Esophagus mucosa (tissue), 1 donor: Measurements from ENCODE around the gene PDCD11. TPM values are rescaled to one million over a fixed set of nuclear protein-coding genes. Genes with fewer than 3 reads are reported as not detected.

Experiments used
- ATAC-seq: fragments of 200-7000 bp; cut with Tn5 transposase; one replicate; pipeline ENCODE4 v1.9.1; 2020
- total RNA-seq: library from RNA; stranded (reverse); gene quantifications from one replicate; pipeline ENCODE4 v1.2.4, GENCODE V29; 2023
- donor health status: DM: yes; HTN: yes; CAD: no.

Gene PDCD11
- total RNA-seq, 1 donor from 2014 or later: 23.5 TPM

GRCh38 chr10:103419101-103419500 lies 22.7 kb downstream of the PDCD11 start:
- ATAC-seq: no peak

GRCh38 chr10:103423748-103424147 lies 27.3 kb downstream of the PDCD11 start:
- ATAC-seq: no peak

DNA sequence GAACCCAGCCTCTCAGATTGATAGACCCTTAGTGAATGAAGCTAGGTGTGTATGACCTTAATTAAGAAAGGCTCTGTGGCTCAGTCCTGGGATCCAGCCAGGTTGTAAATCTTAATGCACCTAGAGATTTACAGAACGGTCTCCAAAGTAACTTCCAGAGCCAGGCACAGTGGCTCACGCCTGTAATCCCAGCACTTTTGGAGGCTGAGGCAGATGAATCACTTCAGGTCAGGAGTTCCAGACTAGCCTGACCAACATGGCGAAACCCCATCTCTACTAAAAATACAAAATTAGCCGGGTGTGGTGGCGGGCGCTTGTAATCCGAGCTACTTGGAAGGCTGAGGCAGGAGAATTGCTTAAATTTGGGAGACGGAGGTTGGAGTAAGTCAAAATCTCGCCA lies 31.4 kb downstream of the PDCD11 start:
- ATAC-seq: no peak

- no peak for ATAC-seq
These were observed 32.7 kb downstream of the PDCD11 start for GRCh38 chr10:103428989-103429643.

DNA sequence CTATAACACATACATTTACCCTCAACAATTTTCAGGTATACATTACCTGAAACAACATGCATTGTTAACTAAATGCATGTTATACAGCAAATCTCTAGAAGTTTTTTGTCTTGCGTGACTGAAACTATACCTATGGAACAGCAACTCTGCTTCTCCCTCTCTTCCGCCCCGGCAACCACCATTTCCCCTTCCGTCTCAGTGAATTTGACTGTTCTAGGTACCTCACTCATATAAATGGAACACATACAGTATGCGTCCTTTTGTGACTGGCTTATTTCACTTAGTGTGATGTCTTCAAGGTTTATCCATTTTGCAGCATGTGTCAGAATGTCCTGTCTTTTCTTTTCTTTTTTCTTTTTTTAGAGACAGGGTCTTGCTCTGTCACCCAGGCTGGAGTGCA lies 33.2 kb downstream of the PDCD11 start:
- no peak for ATAC-seq

- no peak for ATAC-seq
These were observed 35.5 kb downstream of the PDCD11 start for GRCh38 chr10:103431902-103432301.

DNA sequence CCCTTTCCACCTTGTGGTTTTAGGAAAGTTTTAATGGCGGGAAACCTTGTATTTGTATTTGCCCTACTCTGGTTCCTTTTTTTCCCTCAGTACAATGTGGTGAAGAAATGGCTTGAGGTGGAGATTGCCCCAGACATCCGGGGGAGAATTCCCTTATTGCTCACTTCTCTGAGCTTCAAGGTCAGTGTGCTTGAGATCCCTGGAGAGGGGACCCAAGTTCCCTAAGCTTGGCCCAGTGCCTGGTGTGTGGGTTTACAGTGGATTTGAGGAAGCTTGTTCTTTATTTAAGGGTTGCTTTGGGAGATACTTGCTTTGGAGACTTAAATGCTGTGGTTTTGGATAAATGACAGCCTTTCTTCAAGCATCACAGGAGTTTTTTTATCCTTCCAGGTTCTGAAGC lies 37.4 kb downstream of the PDCD11 start:
- ATAC-seq: no peak

DNA sequence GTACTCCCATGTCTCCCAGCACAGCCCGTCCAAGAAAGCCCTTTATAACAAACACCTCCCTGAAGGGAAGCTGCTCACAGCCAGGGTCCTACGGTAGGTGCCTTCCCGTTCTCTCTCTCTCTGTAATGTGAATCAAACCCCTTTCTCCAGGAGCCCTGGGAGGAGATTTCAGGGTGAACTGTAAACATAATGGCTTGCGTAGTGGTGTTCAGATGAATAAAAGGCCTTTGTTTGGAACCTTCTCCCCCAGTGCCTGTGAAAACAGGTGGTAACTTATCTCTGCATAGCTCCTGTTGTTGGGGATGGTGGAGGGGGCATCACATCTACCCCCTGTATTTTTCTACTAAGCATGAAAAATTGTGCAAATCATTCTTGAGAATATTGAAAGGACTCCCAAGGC lies 43.4 kb downstream of the PDCD11 start:
- ATAC-seq: no peak

DNA sequence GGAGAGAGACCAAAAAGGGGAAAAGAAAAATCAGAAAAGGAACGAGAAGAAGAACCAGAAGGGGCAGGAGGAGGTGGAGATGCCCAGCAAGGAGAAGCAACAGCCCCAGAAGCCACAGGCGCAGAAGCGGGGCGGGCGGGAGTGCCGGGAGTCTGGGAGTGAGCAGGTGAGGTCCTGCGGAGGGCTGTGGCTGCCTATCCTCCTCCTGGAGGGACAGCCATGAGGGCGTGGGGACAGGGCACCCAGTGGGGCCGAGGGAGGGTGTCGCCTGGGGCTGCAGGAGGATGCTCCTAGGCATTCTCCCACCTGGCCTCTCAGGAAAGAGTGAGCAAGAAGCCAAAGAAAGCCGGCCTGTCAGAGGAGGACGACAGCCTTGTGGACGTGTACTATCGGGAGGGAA lies 44.0 kb downstream of the PDCD11 start:
- peak; percentile 17 for ATAC-seq

GRCh38 chr10:103441206-103441605 lies 44.8 kb downstream of the PDCD11 start:
- no peak for ATAC-seq

DNA sequence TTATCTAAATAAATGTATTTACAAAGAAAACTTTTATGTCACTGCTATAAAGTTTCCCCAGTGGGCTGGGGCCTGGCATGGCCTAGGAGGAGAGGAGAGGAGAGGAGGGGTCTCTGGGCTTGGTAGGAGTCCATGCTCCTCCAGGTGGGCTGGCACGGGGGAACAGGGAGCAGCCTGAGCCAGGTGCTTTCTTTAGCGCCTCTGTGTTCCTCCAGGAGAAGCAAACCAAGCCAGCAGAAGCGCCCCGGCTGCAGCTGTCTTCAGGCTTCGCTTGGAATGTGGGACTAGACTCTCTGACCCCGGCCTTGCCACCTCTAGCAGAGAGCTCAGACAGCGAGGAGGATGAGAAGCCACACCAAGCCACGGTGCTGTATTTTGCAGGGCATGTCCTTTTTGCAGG lies 45.2 kb downstream of the PDCD11 start:
- ATAC-seq: no peak

DNA sequence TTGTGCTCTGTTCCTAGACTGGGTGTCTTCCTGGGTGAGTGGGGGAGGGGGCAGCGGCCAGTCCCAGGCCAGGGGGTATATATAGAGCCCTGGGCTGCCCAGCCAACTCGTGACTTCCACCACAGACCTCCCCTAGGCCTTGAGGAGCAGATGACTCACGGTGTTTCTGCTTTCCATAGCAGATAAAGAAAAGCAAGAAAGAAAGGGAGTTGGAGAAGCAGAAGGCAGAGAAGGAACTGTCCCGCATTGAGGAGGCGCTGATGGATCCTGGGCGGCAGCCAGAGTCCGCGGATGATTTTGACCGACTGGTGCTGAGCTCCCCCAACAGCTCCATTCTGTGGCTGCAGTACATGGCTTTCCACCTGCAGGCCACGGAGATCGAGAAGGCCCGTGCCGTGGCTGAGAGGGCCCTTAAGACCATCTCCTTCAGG lies 45.6 kb downstream of the PDCD11 start:
- no peak for ATAC-seq

DNA sequence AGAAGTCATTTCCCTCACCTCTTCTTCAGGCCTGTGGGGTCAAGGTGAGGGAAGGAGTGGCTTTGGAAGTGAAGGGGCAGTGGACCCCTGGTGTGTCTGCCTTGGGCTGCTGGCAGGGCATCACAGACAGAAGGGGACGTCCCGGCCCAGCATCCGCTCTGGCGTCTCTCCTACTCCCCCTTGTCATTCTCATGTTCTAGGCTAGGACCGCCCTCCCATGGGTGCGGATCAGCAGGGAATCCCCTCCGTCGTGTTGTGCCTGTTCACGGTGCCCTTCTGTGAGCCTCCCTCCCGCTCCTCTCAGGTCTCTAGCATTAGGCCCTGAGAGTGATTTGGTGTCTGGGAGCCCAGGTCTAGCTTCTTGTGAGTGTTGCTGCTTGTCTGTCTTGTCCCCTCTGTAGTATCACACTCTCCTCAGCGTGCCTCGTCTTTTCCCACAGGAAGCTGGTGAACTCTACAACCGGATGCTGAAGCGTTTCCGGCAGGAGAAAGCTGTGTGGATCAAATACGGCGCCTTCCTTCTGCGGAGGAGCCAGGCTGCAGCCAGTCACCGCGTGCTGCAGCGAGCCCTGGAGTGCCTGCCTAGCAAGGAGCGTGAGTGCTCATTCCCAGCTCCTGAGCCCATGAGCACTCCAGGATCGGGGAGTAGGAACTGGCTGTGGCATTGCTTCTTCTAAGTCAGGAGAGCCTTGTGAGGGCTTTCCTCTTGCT lies 47.2 kb downstream of the PDCD11 start:
- ATAC-seq: no peak

DNA sequence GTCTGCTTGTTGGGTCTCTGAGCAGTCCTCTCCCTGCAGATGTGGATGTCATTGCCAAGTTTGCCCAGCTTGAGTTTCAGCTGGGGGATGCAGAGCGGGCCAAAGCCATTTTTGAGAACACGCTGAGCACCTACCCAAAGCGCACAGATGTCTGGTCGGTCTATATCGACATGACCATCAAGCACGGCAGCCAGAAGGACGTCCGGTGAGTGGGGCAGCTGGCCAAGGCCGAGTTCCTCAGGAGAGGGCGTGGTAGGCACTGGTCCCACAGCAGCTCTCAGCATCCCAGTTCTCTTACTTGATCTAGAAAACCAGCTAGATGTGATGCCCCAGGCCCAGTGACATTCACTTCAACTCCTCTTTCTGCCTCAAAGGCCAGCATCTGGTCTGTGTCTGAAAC lies 48.1 kb downstream of the PDCD11 start:
- no peak for ATAC-seq

GRCh38 chr10:103445366-103445765 lies 48.9 kb downstream of the PDCD11 start:
- no peak for ATAC-seq

DNA sequence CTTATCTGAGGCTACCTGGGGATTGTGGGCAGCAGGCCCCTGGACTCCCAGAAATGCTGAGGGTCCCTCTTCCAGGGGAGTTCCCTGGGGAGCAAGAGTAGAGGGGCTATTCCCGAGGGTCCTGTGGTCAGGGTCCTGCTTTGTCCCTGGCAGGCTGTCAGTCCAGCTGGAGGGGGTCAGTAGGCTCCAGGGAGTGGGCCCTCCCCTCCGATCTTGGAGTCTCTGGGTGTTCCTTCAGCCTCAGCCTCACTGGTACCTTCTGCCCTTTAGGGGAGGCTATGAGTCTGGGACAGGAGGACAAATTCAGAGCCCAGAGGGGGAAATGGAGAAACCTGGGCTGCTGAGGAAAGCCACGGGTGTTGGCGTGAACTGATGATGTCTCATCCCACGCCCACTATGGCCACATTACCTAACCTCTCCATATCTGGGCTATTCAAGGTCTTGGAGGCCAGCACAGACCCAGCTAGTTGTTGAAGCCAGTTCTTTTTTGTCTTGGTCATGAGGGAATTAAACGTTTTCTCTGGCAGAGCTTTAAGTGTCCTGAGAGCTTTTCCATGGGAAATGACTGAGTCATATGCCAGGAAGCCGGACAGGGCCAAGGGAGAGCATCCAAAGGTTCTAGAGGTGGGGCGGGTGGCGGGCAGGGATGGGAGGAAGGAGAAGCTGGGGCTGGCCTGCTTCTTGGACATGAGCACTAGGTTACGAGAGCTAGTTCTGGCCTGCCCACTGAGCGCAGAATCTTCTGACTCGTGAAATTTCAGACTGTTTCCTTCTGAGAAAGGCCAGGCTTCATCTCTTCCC lies 49.5 kb downstream of the PDCD11 start:
- peak; percentile 25 for ATAC-seq

DNA sequence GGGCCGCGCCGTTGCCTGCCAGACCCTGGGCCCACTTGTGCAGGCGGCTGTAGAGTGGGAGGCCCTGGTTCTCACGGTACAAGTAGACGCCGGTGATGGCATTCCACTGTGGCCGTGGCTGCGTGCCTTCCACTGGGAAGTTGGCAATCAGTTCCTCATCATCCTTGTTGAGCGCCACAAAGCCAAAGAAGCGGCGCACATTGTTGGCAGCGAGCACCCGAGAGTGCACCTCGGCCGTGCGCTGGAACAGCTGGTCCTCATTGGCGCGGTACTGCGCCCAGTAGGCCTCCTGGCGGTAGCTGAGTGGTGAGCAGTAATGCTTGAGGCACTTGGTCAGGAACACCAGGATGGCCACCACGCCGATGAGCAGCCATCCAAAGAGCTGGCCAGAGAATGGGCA lies 50.8 kb downstream of the PDCD11 start:
- no peak for ATAC-seq

- no peak for ATAC-seq
These were observed 52.3 kb downstream of the PDCD11 start for GRCh38 chr10:103448746-103449145.

DNA sequence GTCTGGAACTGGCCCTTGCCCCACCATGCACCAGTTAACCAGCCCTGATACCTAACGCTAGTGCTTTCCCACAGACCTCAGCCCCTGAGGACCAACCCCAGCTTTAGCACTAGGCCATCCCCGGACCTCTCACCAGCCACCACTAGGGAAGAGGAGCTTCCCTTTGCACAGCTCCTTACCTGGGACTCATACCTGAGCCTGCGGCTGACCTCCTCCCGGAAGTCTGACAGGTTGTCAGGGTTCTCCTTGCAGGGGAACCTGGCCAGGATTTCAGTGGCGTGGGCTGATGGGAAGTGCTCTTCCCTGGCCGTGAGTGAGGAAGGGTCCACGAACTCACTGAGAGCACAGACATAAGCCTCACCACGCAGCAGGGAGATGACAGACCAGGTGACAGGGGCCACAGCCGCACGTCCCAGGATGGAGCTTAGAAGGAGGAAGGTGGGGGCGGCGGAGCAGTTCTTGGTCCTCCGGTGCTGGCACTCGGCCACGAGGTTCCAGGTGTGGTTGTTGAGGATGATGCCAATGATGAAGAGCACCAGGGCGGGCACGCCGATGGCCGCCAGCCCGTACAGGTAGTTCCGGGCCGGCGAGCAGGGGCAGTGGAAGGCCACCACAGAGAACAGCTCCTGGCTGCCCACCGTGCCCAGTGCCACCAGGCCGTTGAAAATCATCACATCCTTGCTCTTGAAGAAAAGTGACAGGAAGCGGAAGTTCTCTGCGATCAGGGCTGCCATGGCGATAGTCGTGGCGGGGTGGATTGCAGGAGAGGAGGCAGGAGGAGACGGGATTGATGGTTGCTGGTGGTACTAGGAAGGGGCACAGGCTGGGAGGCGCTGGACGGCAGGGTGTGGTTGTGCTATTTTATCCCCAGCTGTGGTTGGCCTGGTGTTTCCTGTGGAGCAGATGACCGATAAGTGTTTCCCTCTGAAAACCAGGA lies 53.0 kb downstream of the PDCD11 start:
- no peak for ATAC-seq

GRCh38 chr10:103450201-103450695 lies 53.8 kb downstream of the PDCD11 start:
- ATAC-seq: no peak

GRCh38 chr10:103451091-103451813 lies 54.8 kb downstream of the PDCD11 start:
- peak; percentile 45 for ATAC-seq
